Epithelial cell of esophagus (primary cell): ENCODE data around the gene PHACTR1.

Source experiments
- DNase-seq: peaks from one replicate; pipeline ENCODE4 v3.0.0; 2010; ENCODE audit warnings: low read depth
- H3K4me3 ChIP-seq: 2 replicates; pipeline ENCODE4 v1.5.1; 2011; ENCODE audit warnings: mild to moderate bottlenecking, low read length, control low read depth
- TF ChIP-seq, protein P1 (sequence below): IDR thresholded peaks from 2 replicates; pipeline ENCODE4 v1.5.1; 2011; ENCODE audit warnings: low read depth, mild to moderate bottlenecking, low read length, control low read depth, inconsistent platforms; ENCODE audit not compliant: insufficient read depth; ENCODE audit errors: missing control alignments

The PHACTR1 gene

DNA sequence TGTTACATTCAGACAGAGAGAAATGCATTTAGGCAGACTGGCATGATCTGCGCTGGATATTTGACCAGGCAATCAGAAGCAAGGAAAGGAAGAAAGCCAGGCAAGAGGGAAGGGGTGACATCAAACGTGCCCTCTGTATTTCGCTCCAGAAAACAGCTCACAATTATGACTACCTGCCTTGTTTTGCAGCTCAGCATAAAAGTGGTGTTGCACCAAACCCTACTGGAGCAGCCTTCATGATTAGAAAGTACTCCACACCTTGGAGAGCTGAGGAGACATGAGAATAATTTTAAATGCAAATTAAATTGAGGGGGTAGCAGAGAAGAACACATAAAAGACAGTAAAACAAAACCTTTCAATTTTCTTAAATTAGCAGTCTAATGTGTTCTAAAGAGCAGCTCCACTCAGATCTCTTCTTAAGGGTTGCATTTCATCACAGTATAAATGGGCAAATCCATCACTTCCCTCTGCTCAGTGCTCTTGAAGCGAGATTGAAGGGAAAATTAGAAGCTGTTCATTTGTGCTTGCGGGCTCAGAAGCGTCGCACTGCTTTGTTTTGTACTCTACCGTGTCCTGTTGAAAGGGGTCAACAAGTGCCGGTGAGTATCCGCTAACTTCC, at the start of gene PHACTR1:
PHACTR1 (plus strand) TSS at position 470 of the 619 bp plus-strand sequence.
- TF ChIP-seq, protein P1, sequence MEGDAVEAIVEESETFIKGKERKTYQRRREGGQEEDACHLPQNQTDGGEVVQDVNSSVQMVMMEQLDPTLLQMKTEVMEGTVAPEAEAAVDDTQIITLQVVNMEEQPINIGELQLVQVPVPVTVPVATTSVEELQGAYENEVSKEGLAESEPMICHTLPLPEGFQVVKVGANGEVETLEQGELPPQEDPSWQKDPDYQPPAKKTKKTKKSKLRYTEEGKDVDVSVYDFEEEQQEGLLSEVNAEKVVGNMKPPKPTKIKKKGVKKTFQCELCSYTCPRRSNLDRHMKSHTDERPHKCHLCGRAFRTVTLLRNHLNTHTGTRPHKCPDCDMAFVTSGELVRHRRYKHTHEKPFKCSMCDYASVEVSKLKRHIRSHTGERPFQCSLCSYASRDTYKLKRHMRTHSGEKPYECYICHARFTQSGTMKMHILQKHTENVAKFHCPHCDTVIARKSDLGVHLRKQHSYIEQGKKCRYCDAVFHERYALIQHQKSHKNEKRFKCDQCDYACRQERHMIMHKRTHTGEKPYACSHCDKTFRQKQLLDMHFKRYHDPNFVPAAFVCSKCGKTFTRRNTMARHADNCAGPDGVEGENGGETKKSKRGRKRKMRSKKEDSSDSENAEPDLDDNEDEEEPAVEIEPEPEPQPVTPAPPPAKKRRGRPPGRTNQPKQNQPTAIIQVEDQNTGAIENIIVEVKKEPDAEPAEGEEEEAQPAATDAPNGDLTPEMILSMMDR: no peak
- no peak within 1 kb of the TSS for H3K4me3 ChIP-seq
- no peak for DNase-seq

DNA sequence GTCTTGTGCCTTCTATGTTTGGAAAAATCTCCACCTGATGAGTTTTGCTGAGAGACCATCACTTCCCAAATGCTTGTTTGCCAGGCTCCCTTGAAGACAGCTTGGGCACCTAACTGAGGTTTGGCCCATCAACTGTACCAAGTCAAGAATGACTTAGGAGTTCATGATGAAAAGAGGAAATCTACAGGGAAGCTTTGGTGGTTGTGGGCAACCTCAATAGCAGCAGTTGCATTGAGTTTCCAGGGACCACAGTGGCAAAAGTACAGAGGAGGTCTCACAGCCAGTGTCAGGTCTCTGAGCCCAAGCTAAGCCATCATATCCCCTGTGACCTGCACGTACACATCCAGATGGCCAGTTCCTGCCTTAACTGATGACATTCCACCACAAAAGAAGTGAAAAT, 49.7 kb upstream of the PHACTR1 start:
- no peak overlapping the region for H3K4me3 ChIP-seq

DNA sequence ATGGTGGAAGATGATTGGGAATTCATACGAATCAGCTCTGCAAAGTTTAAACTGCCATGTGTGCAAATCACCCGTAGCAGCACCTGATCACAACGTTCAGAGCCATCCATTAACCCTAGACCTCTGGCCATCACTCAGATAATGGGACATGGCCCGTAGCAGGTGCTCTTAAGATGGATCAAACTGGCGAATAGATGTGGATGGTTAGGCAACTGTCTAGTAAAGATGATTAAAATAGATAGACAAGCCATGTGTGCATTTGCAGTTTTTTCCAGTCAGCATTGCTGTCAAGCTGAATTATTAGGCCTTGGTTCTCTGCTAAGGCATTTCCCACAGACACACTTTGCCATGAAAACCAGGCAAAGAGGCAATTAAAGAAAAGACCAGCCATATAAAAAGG, 40.6 kb upstream of the PHACTR1 start:
- TF ChIP-seq, protein P1: no peak
- H3K4me3 ChIP-seq: no peak overlapping the region
- no peak for DNase-seq

More for the DNA sequence above, 49.7 kb upstream of the PHACTR1 start:
- DNase-seq: no peak
- TF ChIP-seq, protein P1: no peak

DNA sequence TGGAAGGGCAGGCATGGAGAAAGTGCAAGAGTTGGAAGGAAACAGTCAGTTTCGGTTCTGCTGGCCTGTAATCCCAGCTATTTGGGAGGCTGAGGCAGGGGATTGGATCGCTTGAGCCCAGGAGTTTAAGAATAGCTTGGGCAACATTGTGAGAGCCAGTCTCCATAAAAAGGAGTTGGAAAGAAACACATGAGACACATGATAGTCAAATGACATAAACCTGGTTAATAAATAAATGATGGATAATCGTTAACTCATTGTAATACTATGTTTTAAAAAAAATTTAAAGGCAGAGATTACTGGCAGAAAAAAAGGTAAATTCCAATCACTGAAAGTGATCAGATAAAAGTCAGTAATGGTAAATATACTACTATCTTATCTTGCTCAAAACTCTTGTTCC, 37.2 kb upstream of the PHACTR1 start:
- DNase-seq: no peak
- no peak overlapping the region for H3K4me3 ChIP-seq
- TF ChIP-seq, protein P1: no peak

DNA sequence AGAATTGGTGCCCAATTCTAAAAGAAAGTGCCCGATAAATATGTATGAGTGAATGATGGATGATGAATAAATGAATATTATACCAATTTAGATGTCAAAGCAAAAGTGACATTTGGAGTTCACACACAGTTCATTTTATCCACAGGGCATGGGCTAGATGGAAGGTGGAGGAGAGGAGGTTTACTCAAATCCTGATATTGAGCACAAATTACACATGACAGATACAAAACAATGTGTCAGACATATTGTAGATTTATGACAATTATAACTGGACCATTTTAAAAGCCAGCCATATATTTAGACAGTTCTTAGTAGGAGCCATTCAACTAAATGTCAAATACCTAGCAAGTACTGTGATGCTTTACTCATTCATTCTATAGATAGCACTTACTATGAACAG, 23.4 kb upstream of the PHACTR1 start:
- DNase-seq: no peak
- TF ChIP-seq, protein P1: no peak
- no peak overlapping the region for H3K4me3 ChIP-seq

DNA sequence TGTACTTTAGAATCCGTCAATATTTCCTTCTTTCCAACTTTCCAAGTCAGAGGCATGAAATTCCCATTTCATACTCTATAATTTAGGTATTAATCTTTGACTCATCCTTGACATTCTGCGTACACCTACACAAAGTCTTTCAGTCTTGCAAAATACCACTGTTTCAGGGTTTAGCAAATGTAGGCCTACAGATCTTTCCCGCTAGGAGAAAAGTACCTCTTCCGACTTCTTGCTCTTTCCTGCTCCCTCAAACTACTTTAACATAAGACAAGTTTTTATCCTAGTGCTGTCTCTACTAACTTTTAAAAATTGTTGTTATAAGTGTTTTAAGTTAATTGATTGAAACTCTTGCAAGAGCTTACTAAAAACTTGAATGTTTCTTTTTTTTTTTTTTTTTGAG, 18.3 kb upstream of the PHACTR1 start:
- no peak for DNase-seq
- TF ChIP-seq, protein P1: no peak
- H3K4me3 ChIP-seq: no peak overlapping the region

DNA sequence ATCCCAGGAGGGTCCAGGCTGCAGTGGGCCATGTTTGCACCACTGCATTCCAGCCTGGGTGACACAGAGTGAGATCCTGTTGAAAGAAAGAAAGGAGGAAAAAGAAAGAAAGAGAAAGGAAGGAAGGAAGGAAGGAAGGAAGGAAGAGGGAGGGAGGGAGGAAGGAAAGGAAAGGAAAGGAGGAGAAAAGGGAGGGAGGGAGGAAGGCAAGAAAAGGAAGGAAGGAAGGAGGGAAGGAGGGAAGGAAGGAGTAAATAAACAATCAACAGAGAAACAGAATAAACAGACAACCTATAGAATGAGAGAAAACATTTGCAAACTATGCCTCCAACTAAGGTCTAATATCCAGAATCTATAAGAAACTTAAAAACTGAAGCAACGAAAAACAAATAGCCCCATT, 11.6 kb upstream of the PHACTR1 start:
- no peak for DNase-seq
- no peak overlapping the region for H3K4me3 ChIP-seq
- TF ChIP-seq, protein P1: no peak
